NOMO-1 treated with DMSO at 0.1 percent for 48 hours (cell line): Measurements from ENCODE around the gene TAOK3.
"Not testable (repeated sequence)": the region's sequence is repeated elsewhere in the genome, so short reads cannot be mapped to it uniquely, and the experiment has no call there.

Source experiments
- DNase-seq: peaks from one replicate; lab custom pipeline; 2025; ENCODE audit not compliant: unreplicated experiment; lab: John Stamatoyannopoulos, UW

TAOK3 gene

DNA sequence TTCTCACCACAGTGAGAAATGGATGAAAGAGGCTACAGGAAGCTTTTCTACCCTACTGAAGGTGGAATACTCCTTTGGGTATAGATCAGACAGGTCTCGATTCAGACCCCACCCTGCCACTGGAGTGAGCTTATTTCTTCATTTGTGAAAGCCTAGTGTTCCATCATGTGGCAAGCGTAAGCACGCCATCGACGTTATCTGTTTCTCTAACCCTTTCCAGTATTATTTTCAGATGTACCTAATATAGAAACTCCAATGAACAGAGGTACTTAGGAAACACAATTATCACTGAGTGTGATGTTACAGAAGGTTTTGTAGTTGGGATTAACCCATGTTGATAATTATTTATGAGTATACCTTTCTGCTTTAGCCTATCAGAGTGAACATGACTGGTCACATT lies 224.4 kb downstream of the TAOK3 start:
- DNase-seq, result no peak

DNA sequence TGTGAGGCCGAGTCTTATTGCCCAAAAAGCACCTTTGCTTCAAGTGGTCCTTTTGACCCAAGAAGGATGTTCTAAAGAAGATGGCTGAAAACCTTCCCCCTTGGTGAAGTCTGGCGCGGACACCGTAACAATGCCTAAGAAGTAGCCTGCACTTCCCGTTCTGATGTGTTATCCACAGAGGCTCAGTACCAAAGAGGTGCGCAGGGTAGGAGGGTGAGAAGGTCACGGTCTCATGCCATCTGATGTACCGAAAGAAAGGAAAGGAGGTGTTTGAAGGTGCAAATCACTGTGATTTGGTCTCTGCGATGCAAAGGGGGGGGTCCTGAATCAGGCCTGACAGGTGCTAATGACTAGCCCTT lies 226.9 kb downstream of the TAOK3 start:
- DNase-seq, result no peak

DNA sequence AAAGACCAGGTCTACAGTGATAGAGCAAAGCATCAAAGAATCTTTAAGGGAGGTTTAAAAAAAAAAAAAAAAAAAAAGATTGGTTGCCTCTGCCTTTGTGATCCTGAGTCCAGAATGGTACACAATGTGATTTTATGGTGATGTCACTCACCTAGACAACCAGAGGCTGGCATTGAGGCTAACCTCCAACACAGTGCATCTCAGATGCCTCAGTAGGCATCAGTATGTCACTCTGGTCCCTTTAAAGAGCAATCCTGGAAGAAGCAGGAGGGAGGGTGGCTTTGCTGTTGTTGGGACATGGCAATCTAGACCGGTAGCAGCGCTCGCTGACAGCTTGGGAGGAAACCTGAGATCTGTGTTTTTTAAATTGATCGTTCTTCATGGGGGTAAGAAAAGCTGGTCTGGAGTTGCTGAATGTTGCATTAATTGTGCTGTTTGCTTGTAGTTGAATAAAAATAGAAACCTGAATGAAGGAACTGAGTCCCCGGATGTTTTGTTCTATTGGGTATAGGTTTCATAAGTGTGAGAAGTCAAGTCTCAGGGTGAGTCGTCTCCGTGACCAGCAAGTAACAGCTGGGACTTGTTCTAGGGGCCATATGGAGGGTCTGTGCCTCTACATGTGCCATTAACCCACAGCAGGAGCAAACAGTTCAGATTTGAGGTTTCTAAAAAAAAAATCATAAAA lies 227.5 kb downstream of the TAOK3 start:
- no peak for DNase-seq

DNA sequence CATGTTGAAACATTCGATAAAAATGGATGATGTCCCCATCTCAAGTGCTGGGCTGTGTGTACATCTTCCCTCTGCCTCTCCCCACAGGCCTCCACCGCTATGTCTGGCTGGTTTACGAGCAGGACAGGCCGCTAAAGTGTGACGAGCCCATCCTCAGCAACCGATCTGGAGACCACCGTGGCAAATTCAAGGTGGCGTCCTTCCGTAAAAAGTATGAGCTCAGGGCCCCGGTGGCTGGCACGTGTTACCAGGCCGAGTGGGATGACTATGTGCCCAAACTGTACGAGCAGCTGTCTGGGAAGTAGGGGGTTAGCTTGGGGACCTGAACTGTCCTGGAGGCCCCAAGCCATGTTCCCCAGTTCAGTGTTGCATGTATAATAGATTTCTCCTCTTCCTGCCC lies 228.2 kb downstream of the TAOK3 start:
- DNase-seq, result no peak

DNA sequence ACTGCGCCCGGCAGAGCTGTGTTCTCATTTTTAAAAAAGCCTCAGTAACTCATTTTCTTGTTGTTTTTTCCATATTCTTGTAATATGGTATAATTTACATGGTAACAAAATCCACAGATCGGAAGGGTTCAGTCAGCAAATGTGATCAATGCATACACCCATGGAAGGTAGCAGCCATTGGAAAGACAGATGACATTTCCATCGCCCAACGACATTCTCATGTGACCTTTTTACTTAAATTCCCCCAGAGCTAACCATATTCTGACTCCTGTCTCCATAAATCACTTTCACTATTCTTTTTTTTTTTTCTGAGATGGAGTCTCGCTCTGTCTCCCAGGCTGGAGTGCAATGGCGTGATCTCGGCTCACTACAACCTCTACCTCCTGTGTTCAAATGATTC lies 231.9 kb downstream of the TAOK3 start:
- DNase-seq, result no peak

DNA sequence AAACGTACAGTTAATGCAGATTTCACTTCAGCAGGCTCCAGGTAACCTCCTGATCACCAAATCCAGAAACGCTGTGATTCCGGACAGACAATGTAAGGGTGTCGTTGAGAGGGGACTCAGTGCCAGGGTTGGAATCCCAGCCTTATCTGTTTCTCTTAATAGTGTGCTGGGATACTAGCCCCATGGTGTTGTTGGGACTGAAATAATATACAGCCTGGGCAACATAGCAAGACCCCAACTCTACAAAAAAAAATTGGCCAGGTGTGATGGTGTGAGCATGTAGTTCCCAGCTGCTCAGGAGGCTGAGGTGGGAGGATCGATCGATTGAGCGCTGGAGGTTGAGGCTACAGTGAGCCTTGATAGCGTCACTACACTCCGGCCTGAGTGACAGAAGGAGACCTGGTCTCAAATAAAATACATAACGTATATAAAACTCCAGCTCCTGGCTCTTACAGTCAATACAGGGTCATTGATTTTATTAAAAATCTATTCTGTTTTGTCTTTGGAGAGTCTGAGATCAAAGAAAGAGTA lies 235.5 kb downstream of the TAOK3 start:
- no peak for DNase-seq

DNA sequence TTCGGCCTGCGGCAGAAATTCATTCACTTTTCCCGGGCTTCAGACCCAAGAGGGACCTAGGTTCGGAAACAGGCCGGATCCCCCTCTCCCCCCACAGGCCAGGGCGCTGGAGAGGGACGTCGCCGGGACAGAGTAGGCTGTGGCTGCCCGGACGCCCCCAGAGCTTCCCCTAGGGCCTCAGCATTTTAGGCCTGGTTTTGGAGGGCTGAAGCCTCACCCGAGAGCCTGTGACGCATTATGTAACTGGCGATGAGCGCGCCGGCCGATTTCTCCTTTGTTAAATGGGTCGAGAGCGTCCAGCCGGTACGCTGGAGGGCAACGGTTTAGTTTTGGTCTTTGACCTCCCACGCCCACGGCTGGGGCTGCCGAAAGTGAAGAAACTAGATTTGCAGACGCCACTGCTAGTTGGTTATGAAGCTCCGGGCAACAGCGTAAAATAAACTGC lies 236.1 kb downstream of the TAOK3 start:
- peak; percentile 26 for DNase-seq

DNA sequence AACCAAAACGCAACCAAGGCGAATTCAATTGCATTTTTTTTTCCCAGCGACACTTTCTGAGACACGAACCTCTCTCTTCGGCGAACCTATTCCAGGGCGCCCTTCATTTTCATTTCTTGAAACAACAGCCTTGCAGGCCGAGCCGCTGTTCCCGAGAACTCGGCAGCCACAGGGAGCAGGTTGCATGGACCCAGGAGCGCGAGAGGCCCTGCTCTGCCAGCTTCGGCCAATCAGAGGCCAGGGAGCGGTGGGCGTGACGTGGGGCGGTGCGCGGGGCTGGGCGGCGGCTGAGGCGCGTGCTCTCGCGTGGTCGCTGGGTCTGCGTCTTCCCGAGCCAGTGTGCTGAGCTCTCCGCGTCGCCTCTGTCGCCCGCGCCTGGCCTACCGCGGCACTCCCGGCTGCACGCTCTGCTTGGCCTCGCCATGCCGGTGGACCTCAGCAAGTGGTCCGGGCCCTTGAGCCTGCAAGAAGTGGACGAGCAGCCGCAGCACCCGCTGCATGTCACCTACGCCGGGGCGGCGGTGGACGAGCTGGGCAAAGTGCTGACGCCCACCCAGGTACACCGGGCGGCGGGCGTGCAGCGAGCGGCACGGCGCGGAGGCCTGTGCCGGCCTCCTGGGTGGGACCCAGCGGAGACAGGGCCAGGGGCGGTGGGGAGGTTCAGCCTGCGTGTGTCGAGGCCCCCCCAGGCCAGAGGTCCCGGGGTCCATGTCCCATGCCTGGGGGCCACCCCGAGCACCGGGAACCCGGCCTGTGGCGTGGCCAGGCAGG lies 236.7 kb downstream of the TAOK3 start, which contains the start of gene PEBP1:
PEBP1 (plus strand) TSS at position 337 of the 771 bp plus-strand sequence; CDS start at position 423, 86 bp downstream.
- peak; percentile 93 for DNase-seq

DNA sequence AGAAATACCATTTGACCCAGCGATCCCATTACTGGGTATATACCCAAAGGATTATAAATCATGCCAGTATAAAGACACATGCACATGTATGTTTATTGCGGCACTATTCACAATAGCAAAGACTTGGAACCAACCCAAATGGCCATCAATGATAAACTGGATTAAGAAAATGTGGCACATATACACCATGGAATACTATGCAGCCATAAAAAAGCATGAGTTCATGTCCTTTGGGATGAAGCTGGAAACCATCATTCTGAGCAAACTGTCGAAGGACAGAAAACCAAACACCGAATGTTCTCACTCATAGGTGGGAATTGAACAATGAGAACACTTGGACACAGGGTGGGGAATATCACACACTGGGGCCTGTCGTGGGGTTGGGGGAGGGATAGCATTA lies 243.3 kb downstream of the TAOK3 start:
- not testable (repeated sequence) for DNase-seq

DNA sequence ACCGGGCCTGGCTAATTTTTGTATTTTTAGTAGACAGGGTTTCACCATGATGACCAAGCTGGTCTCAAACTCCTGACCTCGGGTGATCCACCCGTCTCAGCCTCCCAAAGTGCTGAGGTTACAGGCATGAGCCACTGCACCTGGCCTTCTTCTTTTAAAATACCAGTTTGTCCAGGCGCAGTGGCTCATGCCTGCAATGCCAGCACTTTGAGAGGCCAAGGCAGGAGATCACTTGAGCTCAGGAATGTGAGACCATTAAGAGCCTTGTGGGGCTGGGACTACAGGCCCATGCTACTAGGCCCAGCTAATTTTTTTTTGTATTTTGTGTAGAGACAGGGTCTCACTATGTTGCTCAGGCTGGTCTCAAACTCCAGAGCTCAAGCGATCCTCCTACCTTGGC lies 244.8 kb downstream of the TAOK3 start:
- DNase-seq, result no peak

DNA sequence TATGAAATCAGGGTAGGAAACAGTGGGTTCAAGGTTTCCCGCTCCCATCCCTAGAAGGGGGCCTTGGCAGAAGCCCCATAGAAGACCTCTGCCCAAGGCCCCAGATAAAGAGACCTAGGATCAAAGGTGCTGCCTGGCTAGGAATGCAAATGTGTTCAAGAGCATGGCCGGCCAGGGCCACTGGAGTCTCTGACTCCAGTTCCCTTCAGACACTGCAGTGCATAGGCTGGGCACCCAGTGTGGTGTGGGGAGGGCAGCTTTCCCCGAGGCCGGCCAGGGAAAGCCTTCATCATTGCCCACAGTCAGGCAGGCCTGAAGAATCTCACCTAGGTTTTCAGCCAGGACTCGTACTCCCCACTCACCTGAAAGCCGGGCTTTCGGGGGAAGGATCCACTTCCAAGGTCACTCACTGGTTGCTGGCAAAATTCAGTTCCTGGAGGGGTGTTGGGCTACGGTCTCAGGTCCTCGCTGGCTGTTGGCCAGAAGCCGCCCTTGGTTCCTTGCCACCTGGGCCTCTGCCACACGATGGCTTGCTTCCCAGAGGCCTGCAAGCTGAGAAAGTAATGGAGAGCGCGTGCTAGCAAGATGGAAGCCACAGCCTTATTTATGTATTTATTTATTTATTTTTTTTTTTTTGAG lies 246.5 kb downstream of the TAOK3 start:
- no peak for DNase-seq

DNA sequence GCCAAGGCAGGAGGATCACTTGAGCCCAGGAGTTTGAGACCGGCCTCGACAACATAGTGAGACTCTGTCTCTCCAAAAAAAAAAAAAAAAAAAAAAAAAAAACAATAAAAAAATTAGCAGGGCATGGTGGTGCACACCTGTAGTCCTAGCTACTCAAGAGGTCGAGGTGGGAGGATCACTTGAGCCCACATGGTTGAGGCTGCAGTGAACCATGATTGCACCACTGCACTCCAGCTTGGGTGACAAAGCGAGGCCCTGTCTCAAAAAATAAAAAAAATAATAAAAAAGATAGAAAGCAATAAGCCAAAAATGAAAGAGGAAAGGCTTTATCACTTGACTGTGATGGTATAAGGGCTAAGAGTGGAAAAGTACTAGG lies 247.0 kb downstream of the TAOK3 start:
- DNase-seq, result no peak

DNA sequence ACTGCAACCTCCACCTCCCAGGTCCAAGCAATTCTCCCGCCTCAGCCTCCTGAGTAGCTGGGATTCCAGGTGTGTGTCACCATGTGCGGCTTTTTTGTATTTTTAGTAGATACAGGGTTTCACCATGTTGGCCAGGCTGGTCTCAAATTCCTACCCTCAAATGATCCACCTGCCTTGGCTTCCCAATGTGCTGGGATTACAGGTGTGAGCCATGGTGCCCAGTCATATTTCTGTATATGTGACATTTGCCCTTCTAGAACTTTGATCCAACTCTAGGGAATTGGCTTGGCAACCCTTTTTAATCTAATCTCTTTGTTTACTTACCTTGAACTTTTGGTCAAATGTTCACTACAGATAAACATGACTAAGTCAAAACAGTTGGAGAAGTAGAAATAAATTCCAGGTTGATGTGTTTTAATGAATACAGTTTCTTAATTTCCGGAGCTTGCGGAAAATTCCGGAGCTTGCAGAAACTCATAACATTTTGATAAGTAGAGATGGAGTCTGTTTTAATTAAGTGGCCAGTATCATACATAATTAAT lies 248.3 kb downstream of the TAOK3 start:
- no peak for DNase-seq

DNA sequence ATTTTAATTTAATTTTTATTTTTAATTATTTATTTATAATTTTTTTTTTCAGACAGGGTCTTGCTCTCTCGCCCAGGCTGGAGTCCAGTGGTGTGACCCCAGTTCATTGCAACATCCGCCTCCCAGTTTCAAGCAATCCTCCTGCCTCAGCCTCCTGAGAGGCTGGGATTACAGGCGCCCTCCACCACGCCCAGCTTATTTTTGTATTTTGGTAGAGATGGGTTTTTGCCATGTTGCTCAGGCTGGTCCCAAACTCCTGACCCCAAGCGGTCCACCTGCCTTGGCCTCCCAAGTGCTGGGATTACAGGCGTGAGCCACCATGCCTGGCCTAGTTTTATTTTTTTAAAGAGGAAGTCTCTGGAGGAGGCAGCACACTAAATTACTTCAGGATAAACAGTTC lies 250.4 kb downstream of the TAOK3 start:
- no peak for DNase-seq

DNA sequence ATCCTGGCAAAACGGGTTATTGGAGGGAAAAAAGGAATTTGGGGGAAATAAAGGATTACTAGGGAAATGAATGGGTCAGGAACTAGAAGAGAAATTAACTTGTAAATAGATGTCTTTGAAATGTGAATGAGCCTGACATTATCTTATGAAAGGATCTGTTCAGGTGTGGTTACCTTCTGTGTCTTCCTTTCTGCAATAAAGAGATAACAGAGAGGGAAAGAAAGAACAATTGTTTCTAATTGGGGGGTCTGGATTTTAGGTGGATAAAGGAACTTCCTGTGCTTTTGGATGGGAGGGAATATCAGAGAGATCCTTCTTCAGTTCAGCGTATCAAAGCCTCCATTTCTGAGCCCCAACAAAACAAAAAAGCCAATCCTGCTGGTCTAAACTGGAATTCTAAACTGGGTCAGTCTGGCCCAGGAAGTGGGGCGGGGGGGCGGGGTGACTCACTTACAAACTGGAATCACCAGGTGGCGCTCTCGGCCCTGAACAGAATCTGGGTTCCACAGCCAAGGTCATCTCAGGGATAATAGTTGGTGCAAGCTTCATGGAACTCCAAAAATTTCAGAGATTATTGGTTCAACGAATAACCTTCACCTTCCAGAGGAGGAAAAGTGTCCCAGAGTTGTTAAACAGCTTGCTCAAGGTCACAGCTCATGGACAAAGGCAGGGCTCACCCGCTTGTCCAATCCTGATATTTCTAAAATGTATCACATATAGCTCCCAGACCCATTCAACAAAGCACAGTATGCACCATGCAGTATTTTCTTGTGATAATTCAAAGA lies 251.9 kb downstream of the TAOK3 start:
- peak; percentile 55 for DNase-seq

DNA sequence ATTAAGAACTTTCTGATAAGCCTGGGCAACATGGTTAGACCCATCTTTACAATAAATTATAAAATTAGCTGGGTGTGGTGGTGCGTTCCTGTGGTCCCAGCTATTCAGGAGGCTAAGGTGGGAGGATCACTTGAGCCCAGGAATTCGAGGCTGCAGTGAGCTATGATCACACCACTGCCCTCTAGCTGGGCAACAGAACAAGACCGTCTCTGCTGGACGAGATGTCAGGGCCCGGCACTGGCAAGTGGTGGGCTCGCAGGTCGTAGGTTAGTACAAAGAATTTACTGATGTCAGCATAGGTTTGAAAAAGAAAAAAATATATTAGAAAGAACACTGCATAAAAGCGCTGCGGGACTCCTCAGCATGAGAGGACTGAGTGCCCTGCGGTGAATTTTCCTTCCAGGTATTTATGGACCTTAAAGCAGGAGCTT lies 253.2 kb downstream of the TAOK3 start:
- DNase-seq, result no peak

DNA sequence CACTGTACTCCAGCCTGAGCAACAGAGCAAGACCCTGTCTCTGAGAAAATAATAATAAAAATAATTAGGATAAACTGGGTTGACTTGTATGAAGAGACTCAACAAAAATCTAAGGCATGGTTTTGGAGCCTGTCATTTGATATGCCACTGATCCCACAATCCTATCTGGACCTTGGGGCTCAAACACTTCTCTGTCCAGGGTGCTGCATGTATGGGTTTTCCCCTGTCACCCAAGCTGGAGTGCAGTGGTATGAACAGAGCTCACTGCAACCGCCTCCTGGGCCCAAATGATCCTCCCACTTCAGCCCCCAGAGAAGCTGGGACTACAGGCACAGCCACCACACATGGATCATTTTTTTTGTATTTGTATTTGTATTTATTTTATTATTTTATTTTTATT lies 263.6 kb downstream of the TAOK3 start:
- DNase-seq, result no peak

DNA sequence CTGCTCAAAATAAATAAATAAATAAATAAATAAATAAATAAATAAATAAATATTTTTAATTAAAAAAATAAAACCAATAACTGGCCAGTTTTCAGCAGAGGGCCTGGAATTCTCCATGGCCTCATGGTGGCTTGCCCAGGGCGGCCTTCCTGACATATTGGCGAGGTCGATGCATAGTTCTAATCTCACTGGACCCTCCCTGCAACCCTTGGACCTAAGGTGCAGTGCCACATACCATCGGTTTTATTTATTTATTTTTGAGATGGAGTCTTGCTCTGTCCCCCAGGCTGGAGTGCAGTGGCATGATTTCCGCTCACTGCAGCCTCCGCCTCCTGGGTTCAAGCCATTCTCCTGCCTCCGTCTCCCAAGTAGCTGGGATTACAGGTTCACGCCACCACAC lies 265.0 kb downstream of the TAOK3 start:
- no peak for DNase-seq

DNA sequence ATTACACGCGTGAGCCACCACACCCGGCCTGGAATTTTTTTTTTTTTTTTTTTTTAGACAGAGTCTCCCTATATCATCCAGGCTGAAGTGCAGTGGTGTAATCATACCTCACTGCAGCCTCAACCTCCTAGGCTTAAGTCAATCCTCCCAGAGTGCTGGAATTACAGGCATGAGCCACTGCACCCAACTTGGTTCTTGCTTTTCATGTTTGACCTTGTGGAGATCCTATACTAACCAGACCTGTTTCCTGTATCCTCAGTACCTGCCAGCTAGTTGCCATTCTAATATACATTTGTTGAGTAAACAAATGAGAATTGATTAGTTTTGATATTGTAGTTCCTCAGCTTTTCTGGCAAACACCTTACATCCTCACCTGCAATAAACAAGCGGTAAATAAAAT lies 265.7 kb downstream of the TAOK3 start:
- DNase-seq, result no peak

DNA sequence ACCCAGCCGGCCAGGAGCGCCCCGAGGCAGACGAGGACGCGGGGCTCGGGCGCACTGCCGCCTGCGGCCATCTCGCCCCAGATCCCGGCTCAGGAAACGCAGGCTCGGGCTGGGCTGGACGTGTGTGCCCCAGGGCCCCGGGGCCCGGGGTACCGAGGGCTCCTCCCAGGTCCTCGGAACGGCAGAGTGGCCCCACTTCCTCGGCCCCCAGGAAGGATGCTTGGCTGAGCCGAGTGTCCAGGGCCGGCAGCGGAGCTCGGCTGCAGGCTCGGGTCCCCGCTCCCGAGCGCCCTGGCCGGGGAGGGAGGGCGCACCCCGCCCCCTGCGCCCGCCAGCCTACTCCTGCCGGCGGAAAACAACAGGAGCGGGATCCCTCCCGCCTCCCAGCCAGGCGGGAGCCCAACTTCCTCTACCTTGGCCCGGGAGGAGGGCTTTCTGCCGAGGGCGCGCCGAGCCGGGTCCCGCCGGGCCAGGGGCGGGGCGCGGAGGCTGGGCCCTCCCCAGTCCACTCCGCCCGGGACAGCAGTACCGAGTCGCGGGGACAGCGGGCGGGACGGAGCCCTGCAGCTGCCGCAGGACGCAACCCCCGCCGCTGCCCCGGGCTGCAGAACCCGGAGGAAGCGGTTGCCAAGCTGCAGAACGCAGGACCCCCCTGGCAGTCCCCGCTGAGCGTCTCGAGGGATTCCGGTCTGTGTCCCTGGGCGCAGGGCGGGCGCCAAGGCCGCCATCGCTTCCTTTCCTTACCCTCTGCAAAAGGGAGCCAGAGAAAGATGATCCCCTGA lies 268.9 kb downstream of the TAOK3 start, which contains the start of gene VSIG10:
VSIG10 (minus strand) TSS at position 411 of the 782 bp plus-strand sequence; CDS start at position 71, 340 bp downstream.
- DNase-seq, result peak; percentile 18
